Osteoblast (primary cell): ENCODE data around the gene INHBC. TPM values are rescaled to one million over a fixed set of nuclear protein-coding genes. Genes with fewer than 3 reads are reported as not detected.

Experiments
- DNase-seq: peaks from one replicate; pipeline ENCODE4 v3.0.0; 2011; ENCODE audit warnings: low spot score, mixed read lengths; ENCODE audit not compliant: insufficient read length; ENCODE audit errors: missing footprints
- H2AFZ ChIP-seq: 2 replicates; pipeline ENCODE4 v1.6.0; 2011; ENCODE audit warnings: mild to moderate bottlenecking, low read length
- H3K27ac ChIP-seq: 2 replicates; pipeline ENCODE4 v1.5.1; 2011; ENCODE audit warnings: mild to moderate bottlenecking, low read depth, low read length, moderate library complexity
- H3K27me3 ChIP-seq: 2 replicates; pipeline ENCODE4 v1.6.0; 2012; ENCODE audit warnings: mild to moderate bottlenecking, control low read depth, inconsistent platforms, low read length, moderate library complexity; ENCODE audit not compliant: insufficient read depth
- H3K36me3 ChIP-seq: 2 replicates; pipeline ENCODE4 v1.5.1; 2011; ENCODE audit warnings: mild to moderate bottlenecking, low read length, control low read depth, moderate library complexity; ENCODE audit not compliant: insufficient read depth
- H3K4me1 ChIP-seq: 2 replicates; pipeline ENCODE4 v1.5.1; 2011; ENCODE audit warnings: mild to moderate bottlenecking, low read length, control low read depth, moderate library complexity; ENCODE audit not compliant: insufficient read depth
- H3K4me2 ChIP-seq: 2 replicates; pipeline ENCODE4 v1.6.0; 2011; ENCODE audit warnings: mild to moderate bottlenecking, low read length; ENCODE audit not compliant: insufficient read depth
- H3K4me3 ChIP-seq: fragments of 200-600 bp; sonication (generic); 3 replicates; pipeline ENCODE4 v1.5.1; 2012; ENCODE audit warnings: mild to moderate bottlenecking, low read length, inconsistent platforms; ENCODE audit not compliant: insufficient read depth
- H3K79me2 ChIP-seq: 2 replicates; pipeline ENCODE4 v1.6.0; 2012; ENCODE audit warnings: mild to moderate bottlenecking, low read length, control low read depth, inconsistent platforms; ENCODE audit not compliant: insufficient read depth
- H3K9me3 ChIP-seq: 2 replicates; pipeline ENCODE4 v1.5.1; 2011; ENCODE audit warnings: low read depth, low read length, control low read depth
- H4K20me1 ChIP-seq: 2 replicates; pipeline ENCODE4 v1.6.0; 2012; ENCODE audit warnings: mild to moderate bottlenecking, low read length, control low read depth; ENCODE audit not compliant: insufficient read depth
- total RNA-seq: library from RNA; depleted of rRNA; stranded (reverse); fragments of >200 nt; gene quantifications from 2 replicates; pipeline ENCODE4 v1.2.3, GENCODE V29; 2012
- TF ChIP-seq, protein P1 (sequence below): IDR thresholded peaks from 2 replicates; pipeline ENCODE4 v1.5.1; 2011; ENCODE audit warnings: mild to moderate bottlenecking, low read depth, low read length, moderate library complexity; ENCODE audit errors: extremely low read depth

Gene INHBC
- total RNA-seq, 1 donor = not detected

DNA sequence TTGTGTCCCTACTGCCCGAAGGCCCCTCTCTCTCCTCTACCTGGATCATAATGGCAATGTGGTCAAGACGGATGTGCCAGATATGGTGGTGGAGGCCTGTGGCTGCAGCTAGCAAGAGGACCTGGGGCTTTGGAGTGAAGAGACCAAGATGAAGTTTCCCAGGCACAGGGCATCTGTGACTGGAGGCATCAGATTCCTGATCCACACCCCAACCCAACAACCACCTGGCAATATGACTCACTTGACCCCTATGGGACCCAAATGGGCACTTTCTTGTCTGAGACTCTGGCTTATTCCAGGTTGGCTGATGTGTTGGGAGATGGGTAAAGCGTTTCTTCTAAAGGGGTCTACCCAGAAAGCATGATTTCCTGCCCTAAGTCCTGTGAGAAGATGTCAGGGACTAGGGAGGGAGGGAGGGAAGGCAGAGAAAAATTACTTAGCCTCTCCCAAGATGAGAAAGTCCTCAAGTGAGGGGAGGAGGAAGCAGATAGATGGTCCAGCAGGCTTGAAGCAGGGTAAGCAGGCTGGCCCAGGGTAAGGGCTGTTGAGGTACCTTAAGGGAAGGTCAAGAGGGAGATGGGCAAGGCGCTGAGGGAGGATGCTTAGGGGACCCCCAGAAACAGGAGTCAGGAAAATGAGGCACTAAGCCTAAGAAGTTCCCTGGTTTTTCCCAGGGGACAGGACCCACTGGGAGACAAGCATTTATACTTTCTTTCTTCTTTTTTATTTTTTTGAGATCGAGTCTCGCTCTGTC is 22.3 kb downstream of the INHBC start:
- Histone ChIP-seq H3K9me3 (no peaks in the 10 kb centered on the region), H3K27ac (no peak overlapping the region), H3K4me1 (peaks cover 23% of the 10 kb centered on the region), H3K27me3 (peaks cover 12% of the 10 kb centered on the region), H3K4me3 (no peak overlapping the region), H3K4me2 (no peak overlapping the region), H2AFZ (no peak overlapping the region), H3K36me3 (no peaks in the 10 kb centered on the region), H4K20me1 (no peaks in the 10 kb centered on the region), H3K79me2 (no peaks in the 10 kb centered on the region)
- no peak for DNase-seq
- TF ChIP-seq, protein P1, sequence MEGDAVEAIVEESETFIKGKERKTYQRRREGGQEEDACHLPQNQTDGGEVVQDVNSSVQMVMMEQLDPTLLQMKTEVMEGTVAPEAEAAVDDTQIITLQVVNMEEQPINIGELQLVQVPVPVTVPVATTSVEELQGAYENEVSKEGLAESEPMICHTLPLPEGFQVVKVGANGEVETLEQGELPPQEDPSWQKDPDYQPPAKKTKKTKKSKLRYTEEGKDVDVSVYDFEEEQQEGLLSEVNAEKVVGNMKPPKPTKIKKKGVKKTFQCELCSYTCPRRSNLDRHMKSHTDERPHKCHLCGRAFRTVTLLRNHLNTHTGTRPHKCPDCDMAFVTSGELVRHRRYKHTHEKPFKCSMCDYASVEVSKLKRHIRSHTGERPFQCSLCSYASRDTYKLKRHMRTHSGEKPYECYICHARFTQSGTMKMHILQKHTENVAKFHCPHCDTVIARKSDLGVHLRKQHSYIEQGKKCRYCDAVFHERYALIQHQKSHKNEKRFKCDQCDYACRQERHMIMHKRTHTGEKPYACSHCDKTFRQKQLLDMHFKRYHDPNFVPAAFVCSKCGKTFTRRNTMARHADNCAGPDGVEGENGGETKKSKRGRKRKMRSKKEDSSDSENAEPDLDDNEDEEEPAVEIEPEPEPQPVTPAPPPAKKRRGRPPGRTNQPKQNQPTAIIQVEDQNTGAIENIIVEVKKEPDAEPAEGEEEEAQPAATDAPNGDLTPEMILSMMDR = no peak

DNA sequence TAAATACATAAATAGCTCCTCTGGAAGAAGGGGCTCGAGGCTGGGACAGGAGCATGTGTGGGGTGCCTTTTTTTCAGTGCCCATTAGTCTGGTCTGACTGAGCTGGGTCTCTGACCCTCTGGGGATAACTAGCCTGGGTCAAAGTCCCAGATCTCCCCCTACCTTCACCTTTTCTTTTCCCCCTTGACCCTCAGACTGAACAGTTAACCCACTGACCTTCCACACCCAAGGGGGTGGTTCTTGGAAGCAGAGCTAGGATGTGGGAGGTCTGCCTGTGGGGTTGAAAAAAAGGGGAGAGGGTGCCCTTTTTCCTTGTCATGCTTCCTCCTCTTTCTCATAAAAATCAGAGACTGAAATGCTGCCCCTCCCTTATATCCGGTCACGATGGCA is 24.1 kb downstream of the INHBC start:
- Histone ChIP-seq H3K9me3 (no peaks in the 10 kb centered on the region), H3K36me3 (no peaks in the 10 kb centered on the region), H3K4me3 (peak overlapping the region; percentile 78), H2AFZ (peak overlapping the region; percentile 90), H4K20me1 (no peaks in the 10 kb centered on the region), H3K4me1 (peaks cover 16% of the 10 kb centered on the region), H3K27ac (peak overlapping the region; percentile 38), H3K4me2 (peak overlapping the region; percentile 93), H3K79me2 (no peaks in the 10 kb centered on the region), H3K27me3 (peaks cover 12% of the 10 kb centered on the region)
- no peak for DNase-seq
- TF ChIP-seq, protein P1 = no peak

DNA sequence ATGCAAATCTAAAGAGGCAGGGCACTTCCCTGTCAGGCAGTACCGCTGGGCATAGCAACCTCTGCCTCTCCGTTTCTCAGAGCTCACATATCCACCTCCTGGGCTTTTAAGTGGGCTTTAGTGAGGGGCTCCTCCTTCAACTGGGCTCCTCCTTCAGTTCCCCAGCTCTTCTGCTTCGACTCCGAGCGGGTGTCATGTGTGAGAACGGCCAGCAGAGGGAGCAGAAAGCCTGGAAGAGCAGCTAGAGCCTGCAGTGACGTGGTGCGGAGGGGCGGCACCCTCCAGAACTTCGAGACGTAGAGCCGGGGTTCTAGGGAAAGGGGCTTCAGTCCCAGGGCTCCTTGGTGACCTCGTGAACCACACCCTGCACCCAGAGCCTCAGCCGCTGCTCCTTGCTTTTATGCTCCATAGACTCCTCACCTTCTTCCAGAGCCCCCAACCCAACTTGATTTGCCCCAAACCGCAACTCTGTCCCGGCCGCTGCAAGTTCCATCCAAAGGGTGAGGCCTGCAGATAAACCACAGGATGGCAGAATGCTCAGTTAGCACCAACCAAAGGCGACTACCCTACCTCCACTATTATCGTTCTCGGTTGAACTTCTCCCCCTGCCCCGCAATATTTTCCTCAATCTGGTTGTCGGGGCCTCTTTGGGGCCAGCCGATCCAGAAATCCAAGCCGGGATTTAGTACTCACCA is 24.6 kb downstream of the INHBC start:
- no peaks in the 10 kb centered on the region for H4K20me1 ChIP-seq
- peak overlapping the region; percentile 93 for H3K4me2 ChIP-seq
- peak; percentile 99 for DNase-seq
- peak overlapping the region; percentile 78 for H3K4me3 ChIP-seq
- no peaks in the 10 kb centered on the region for H3K9me3 ChIP-seq
- H3K27me3 ChIP-seq = peaks cover 12% of the 10 kb centered on the region
- no peaks in the 10 kb centered on the region for H3K79me2 ChIP-seq
- peak overlapping the region; percentile 38 for H3K27ac ChIP-seq
- TF ChIP-seq, protein P1 = peak; percentile 97
- peaks cover 16% of the 10 kb centered on the region for H3K4me1 ChIP-seq
- H3K36me3 ChIP-seq = no peaks in the 10 kb centered on the region
- peak overlapping the region; percentile 90 for H2AFZ ChIP-seq
